ENCODE results near the gene PDK3.

The PDK3 gene

DNA sequence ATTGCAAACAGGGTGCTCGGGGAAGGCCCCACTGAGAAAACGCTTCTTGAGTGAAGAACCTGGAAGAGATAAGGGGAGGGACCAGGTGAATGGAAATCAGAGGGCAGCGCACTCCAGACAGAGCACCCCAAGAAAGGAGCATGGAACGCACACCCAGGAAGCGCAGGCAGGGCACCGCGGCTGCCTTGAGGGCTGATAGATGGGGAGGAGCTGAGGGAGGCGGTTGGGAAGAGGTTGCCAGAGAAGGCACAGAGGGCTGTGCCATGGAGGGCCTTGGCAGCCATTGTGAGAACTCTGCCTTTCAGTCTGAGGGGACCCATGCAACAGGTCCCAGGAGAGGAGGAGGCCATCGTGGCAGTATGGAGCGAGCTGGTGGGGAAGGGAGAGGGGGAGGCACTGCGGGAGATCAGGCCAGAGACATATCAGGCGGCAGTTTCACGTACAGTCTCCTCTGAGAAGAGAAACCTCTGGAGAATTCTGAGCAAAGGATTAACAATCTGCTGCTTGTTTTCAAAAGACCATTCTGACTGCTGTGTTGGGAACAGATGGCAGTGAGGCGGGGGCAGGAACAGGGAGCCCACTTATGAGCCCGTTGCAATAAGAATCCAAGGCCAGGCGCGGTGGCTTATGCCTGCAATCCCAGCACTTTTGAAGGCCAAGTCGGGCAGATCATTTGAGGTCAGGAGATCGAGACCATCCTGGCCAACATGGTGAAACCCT is 98.4 kb downstream of the PDK3 start:
- no peak for DNase-seq

DNA sequence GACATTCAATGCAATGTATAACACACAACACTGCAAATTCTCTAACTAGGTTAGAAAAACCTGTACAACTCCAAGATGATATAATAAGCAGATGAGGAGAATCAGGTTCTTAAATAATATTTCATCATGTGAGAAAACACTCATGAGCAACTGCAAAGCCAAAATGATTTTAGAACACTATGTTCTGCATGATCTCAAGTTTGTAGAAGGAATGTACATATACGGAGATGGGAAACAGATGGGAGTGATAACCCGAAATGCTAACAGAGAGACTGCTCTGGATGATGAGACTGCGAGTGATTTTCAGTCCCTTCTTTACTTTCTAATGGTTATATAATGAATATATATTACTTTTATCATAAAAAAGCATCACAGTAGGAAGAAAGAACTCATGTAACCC is 101.2 kb downstream of the PDK3 start:
- DNase-seq: no peak

DNA sequence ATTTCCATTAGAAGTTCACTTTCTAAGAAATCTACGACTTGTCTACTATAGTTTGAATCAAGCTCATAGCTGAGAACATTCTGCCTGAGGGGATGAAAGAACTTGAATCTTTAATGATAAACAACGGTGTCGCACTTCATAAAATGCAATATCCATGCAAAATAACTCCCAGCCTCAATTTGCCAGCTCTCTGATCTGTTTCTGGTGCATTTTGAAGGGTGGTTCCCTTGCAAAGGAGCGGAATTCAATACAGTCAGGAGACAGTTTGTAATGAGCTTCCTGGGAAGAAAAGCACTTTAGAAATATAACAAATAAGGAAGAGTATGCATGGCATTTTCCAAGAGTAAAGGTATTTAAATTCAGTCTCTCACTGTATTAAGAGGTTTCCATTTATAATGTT is 102.1 kb downstream of the PDK3 start:
- no peak for DNase-seq

- no peak for DNase-seq
Measured at GRCh38 chrX:24574743-24575142, 109.7 kb downstream of the PDK3 start.

- DNase-seq: no peak
Measured at GRCh38 chrX:24575496-24575895, 110.4 kb downstream of the PDK3 start.

DNA sequence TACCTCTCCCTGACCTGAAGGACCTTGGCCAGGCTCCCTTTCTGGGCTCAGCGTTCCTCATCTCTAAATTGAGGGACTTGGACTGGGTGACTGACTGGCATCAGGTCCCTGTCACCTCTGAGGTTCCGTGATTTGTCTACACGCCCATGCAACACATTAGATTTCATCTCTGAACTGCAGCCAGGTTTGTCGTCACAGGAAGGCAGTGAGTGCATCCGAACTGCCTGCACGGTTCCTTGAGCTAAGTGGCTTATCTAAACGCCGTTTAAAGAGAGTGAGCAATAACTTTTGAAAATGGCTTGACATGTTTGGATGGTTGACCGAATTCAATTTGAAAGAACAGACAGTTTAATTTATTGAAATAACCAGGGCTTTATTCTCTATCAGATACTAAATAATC is 112.0 kb downstream of the PDK3 start:
- DNase-seq: no peak

Measured in stimulated activated CD8-positive, alpha-beta memory T cell treated with anti-CD3 and anti-CD28 coated beads, Interleukin-4, amount 100 ng/mL, for 48 hours (primary cell).